Nephron (organoid): ENCODE results near the gene EPDR1.
A peak's percentile ranks its signal among the peaks of the same experiment; 100 is the strongest.

ENCODE experiments used
- H3K27ac Mint-ChIP-seq, 3 experiments: 2 replicates each; pipeline ENCODE4 v1.8.0; 2020; ENCODE audit warnings: mixed read lengths in 3 of 3, mild to moderate bottlenecking in 2 of 3, moderate library complexity in 1 of 3
- H3K27me3 Mint-ChIP-seq: 2 replicates; pipeline ENCODE4 v1.8.0; 2021; ENCODE audit warnings: low read depth, mild to moderate bottlenecking, moderate library complexity, mixed read lengths
- H3K36me3 Mint-ChIP-seq: 2 replicates; pipeline ENCODE4 v1.8.0; 2020; ENCODE audit warnings: low read depth, mixed read lengths
- H3K4me1 Mint-ChIP-seq: 2 replicates; pipeline ENCODE4 v1.8.0; 2020; ENCODE audit warnings: mixed read lengths
- H3K4me3 Mint-ChIP-seq, 3 experiments: 2 replicates each; pipeline ENCODE4 v1.8.0; 2020; ENCODE audit warnings: mild to moderate bottlenecking in 3 of 3, mixed read lengths in 3 of 3, moderate library complexity in 2 of 3
- H3K9me3 Mint-ChIP-seq: 2 replicates; pipeline ENCODE4 v1.8.0; 2020; ENCODE audit warnings: mixed read lengths
- TF ChIP-seq, protein P1 (sequence below), 3 experiments: fragments of 200-600 bp; sonication (generic); IDR thresholded peaks; one replicate each; pipeline ENCODE4 v1.5.0; 2021; ENCODE audit warnings: antibody characterized with exemption in 3 of 3; ENCODE audit not compliant: unreplicated experiment in 3 of 3

The EPDR1 gene

DNA sequence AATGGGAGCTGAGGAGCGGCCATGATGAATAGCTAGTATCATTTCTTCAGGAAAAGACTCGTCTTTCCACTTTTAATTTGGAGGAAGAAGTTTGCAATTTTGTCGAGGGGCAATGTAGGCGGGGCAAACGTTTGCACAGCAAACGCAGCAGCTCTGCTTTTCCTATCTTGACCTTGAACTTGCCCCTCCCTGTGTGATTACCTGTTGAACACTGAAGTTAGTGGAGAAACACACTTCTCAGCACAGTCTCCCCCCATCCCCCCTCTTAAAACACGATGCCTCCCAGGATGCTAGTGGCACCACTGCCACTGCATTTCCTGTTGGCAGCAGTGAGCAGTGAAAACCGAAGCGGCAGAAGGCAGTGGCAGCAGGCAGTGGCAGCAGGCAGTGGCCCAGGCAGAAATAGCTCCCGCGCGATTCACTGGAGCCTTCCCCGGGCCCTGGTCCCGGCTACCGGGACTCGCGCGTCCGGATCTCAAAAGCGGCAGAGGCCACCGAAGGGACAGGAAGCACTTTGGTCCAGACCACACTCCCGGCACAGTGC is at the start of gene EPDR1:
Gene EPDR1 (plus strand): TSS at position 336 of the 544 bp plus-strand sequence. CDS start 300 bp downstream, outside the sequence.
- H3K4me3 Mint-ChIP-seq: peak within 1 kb of the TSS; percentile 86 to 91 (median 89)
- TF ChIP-seq, protein P1, sequence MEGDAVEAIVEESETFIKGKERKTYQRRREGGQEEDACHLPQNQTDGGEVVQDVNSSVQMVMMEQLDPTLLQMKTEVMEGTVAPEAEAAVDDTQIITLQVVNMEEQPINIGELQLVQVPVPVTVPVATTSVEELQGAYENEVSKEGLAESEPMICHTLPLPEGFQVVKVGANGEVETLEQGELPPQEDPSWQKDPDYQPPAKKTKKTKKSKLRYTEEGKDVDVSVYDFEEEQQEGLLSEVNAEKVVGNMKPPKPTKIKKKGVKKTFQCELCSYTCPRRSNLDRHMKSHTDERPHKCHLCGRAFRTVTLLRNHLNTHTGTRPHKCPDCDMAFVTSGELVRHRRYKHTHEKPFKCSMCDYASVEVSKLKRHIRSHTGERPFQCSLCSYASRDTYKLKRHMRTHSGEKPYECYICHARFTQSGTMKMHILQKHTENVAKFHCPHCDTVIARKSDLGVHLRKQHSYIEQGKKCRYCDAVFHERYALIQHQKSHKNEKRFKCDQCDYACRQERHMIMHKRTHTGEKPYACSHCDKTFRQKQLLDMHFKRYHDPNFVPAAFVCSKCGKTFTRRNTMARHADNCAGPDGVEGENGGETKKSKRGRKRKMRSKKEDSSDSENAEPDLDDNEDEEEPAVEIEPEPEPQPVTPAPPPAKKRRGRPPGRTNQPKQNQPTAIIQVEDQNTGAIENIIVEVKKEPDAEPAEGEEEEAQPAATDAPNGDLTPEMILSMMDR (IDR thresholded peaks at IDR 0.05; ENCODE audit: unreplicated experiment in 3 of 3): peak in 2 of 3 experiments; percentile 22 to 28
- H3K27ac Mint-ChIP-seq: peak within 1 kb of the TSS; percentile 71 to 83 (median 81)
- H3K27me3 Mint-ChIP-seq: peaks cover 43% of the 10 kb centered on the region
- peaks cover 5% of the 10 kb centered on the region for H3K9me3 Mint-ChIP-seq
- H3K4me1 Mint-ChIP-seq: peaks cover 38% of the 10 kb centered on the region
- no peaks in the 10 kb centered on the region for H3K36me3 Mint-ChIP-seq

DNA sequence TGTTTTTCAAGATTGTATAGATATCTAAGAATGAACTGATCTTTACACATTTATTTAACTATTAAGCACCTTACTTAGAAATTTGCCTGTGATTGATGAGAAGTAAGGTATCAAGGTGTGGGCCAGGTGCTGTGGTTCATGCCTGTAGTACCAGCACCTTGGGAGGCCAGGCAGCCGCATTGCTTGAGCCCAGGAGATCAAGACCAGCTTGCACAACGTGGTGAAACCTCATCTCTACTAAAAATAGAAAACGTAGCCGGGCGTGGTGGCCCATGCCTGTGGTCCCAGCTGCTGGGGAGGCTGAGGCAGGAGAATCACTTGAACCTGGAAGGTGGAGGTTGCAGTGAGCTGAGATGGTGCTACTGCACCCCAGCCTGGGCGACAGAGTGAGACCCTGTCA is 38.4 kb upstream of the EPDR1 start:
- Mint-ChIP-seq H3K27ac (no peak overlapping the region), H3K9me3 (no peaks in the 10 kb centered on the region), H3K27me3 (peaks cover 6% of the 10 kb centered on the region), H3K4me3 (no peak overlapping the region), H3K36me3 (no peaks in the 10 kb centered on the region), H3K4me1 (no peaks in the 10 kb centered on the region)
- TF ChIP-seq, protein P1 (IDR thresholded peaks at IDR 0.05; ENCODE audit: unreplicated experiment in 3 of 3): no peak

DNA sequence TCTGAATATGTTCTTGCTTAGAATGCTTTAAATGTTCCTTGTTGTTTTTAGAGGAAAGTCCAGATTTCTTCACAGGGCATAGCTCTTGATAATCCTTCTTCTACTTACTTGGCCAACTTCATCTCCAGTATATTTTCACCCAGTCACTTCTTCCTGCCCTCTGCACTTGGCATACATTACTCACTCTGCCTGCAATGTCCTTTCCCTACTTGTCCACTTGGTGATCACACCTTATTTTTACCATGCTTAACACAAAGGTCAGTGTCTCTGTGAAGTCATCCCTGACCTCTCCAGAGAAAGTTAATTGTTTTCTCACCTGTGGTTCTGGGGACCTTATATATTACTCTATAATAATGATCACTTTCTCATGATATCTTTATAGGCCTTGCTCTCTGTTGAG is 27.1 kb upstream of the EPDR1 start:
- Mint-ChIP-seq H3K27me3 (no peaks in the 10 kb centered on the region), H3K9me3 (peaks cover 3% of the 10 kb centered on the region), H3K4me1 (no peaks in the 10 kb centered on the region), H3K27ac (no peak overlapping the region), H3K36me3 (no peaks in the 10 kb centered on the region), H3K4me3 (no peak overlapping the region)
- TF ChIP-seq, protein P1 (IDR thresholded peaks at IDR 0.05; ENCODE audit: unreplicated experiment in 3 of 3): no peak

DNA sequence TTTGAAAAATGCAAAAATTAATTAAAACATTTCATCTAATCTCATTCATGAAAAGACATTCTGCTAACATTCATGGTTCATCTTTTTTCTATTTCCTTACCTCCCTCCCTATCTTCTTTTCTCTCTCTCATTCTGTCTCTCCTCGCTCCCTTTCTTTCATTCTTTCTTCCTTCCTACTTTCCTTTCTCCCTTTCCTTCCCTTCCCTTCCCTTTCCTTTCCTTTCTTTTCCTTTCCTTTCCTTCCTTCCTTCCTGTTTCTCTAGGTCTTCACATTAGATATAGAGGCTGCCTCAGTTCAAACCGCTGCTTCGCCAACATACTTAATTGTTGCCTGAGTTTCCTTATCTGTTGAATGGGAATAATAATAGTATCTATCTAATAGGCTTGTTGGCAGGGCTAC is 25.8 kb upstream of the EPDR1 start:
- H3K36me3 Mint-ChIP-seq: no peaks in the 10 kb centered on the region
- TF ChIP-seq, protein P1 (IDR thresholded peaks at IDR 0.05; ENCODE audit: unreplicated experiment in 3 of 3): no peak
- H3K27me3 Mint-ChIP-seq: no peaks in the 10 kb centered on the region
- H3K27ac Mint-ChIP-seq: no peak overlapping the region
- H3K4me3 Mint-ChIP-seq: no peak overlapping the region
- peaks cover 3% of the 10 kb centered on the region for H3K9me3 Mint-ChIP-seq
- peaks cover under 1% of the 10 kb centered on the region for H3K4me1 Mint-ChIP-seq

- H3K27ac Mint-ChIP-seq: peak overlapping the region; percentile 79 to 97 (median 93)
- H3K27me3 Mint-ChIP-seq: no peaks in the 10 kb centered on the region
- TF ChIP-seq, protein P1 (IDR thresholded peaks at IDR 0.05; ENCODE audit: unreplicated experiment in 3 of 3): no peak
- peaks cover 22% of the 10 kb centered on the region for H3K4me1 Mint-ChIP-seq
- H3K4me3 Mint-ChIP-seq: no peak overlapping the region
- no peaks in the 10 kb centered on the region for H3K36me3 Mint-ChIP-seq
- no peaks in the 10 kb centered on the region for H3K9me3 Mint-ChIP-seq
Measured at GRCh38 chr7:37899712-37900247, 20.7 kb upstream of the EPDR1 start.
